A673 (cell line): ENCODE results near the gene HOXD1.

Source experiments
- CTCF ChIP-seq: fragments of 300-800, 200-600 bp; sonication (generic); conservative IDR thresholded peaks from 2 replicates; pipeline ENCODE4 v1.5.1; 2017; ENCODE audit warnings: low read depth, mild to moderate bottlenecking, antibody characterized with exemption, low read length, moderate library complexity, mixed read lengths
- EZH2 ChIP-seq: fragments of 200-600 bp; sonication (generic); IDR thresholded peaks from 2 replicates; pipeline ENCODE4 v1.6.1; 2017; ENCODE audit warnings: borderline replicate concordance, low read depth, mild to moderate bottlenecking, mixed read lengths, antibody characterized with exemption, low read length; ENCODE audit not compliant: poor library complexity, severe bottlenecking

DNA sequence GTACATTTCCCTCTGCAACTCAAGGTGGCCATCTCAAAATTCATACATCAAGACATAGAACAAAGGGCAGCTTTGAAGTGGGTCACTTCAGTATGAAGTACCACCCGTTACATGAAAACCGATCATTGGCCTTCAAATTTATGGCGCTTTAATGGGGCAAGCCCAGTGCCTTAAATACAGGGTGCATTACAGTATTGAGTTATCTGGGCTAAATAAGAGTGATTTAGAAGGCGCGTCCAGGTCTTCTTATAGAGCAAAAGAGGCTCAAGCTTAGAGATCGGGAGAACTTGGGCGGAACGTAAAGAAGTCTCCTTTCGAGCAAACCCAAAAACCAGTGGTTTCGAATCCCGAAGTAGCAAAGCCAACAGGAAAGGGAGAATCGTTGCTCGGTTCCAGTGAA is 24.3 kb upstream of the HOXD1 start:
- TF ChIP-seq CTCF (no peak), EZH2 (no peak)
